T-helper 17 cell (primary cell): ENCODE data around the gene CNR1. TPM values are rescaled to one million over a fixed set of nuclear protein-coding genes. Genes with fewer than 3 reads are reported as not detected.

ENCODE experiments used
- ATAC-seq: fragments of 150-1000 bp; cut with Tn5 transposase; 2 replicates; pipeline ENCODE4 v1.10.0; 2021; ENCODE audit warnings: mild to moderate bottlenecking, moderate library complexity
- DNase-seq, 3 donors: peaks; one replicate each; pipeline versions ENCODE4 v3.0.0 to v3.0.0-alpha.2; 2020 to 2021
- H3K9me3 ChIP-seq: one replicate; pipeline ENCODE4 v1.7.0; 2013; ENCODE audit warnings: low read length, mild to moderate bottlenecking; ENCODE audit not compliant: control insufficient read depth, poor library complexity, severe bottlenecking
- H3K27ac Mint-ChIP-seq: one replicate; pipeline ENCODE4 v1.8.0; 2022; ENCODE audit warnings: mild to moderate bottlenecking, moderate library complexity, mixed read lengths
- H3K27me3 Mint-ChIP-seq: one replicate; pipeline ENCODE4 v1.8.0; 2022; ENCODE audit warnings: mixed read lengths
- H3K36me3 Mint-ChIP-seq: one replicate; pipeline ENCODE4 v1.8.0; 2022; ENCODE audit warnings: low read depth, mixed read lengths
- H3K4me1 Mint-ChIP-seq: one replicate; pipeline ENCODE4 v1.8.0; 2022; ENCODE audit warnings: mild to moderate bottlenecking, mixed read lengths
- H3K4me3 Mint-ChIP-seq: one replicate; pipeline ENCODE4 v1.8.0; 2022; ENCODE audit warnings: mild to moderate bottlenecking, moderate library complexity, mixed read lengths
- total RNA-seq, 4 donors: library from RNA in 2 of 4; stranded (reverse) in 2 of 4; gene quantifications; one replicate each; pipeline ENCODE4 v1.2.3 and lab custom pipeline; 2022 to 2026

CNR1 gene
- total RNA-seq, 2 donors from 2014 or later = 0.07 TPM; not detected in 1

DNA sequence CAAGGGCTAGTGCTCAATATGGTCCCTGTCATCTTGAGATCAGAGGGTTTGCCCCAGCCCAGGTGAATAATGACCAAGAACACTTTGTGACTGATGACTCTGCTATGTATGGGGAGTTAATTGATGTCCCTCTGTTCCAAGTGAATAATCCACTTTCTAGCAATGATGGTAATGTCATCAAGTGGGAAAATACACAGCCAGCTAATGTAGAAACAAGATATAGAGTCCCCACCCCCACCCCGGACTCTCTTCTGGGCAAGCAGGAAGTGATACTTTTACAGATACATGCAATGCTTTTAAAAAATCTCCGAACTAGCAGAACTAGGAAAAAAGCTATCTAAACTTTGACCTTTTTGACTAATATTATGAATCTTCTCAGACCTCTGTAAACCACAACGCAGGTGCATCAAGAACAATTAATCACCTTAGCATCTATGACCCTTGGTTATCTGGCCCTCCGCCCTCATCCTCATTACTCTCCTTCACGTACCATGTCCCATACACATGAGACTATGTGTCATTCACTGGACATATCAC is 30.5 kb downstream of the CNR1 start:
- H3K4me3 Mint-ChIP-seq = no peak overlapping the region
- no peak for ATAC-seq
- no peak overlapping the region for H3K27ac Mint-ChIP-seq
- no peaks in the 10 kb centered on the region for H3K36me3 Mint-ChIP-seq
- no peaks in the 10 kb centered on the region for H3K4me1 Mint-ChIP-seq
- H3K27me3 Mint-ChIP-seq = peaks cover 23% of the 10 kb centered on the region
- no peak for DNase-seq
- H3K9me3 ChIP-seq = no peaks in the 10 kb centered on the region

- Mint-ChIP-seq H3K36me3 (no peaks in the 10 kb centered on the region), H3K27ac (no peak overlapping the region), H3K27me3 (peaks cover 31% of the 10 kb centered on the region), H3K4me3 (no peak overlapping the region), H3K4me1 (no peaks in the 10 kb centered on the region)
- no peak for ATAC-seq
- no peak for DNase-seq
- no peaks in the 10 kb centered on the region for H3K9me3 ChIP-seq
These were observed 31.6 kb downstream of the CNR1 start for GRCh38 chr6:88134575-88134974.

DNA sequence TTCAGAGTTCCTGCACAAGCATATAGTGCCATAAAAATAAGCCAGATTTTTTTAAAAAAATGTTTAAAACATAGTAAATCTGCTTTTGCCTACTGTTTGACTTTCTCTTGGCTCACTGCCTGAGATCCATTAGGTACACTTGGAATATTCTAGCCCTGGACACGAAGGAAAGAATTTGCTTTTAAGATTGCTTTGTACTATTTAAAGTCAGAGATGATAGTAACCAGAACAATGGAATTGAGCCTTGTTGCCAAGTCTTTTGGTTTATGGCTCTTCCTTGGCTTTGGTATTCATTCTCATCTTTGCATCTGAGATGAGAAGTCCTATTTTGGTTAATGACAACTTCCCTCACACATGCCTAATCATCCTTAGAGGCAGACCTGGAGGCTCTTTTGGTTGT is 32.4 kb downstream of the CNR1 start:
- ATAC-seq (no peak), DNase-seq (no peak)
- Mint-ChIP-seq H3K27me3 (peaks cover 33% of the 10 kb centered on the region), H3K4me1 (no peaks in the 10 kb centered on the region), H3K27ac (no peak overlapping the region), H3K4me3 (no peak overlapping the region), H3K36me3 (no peaks in the 10 kb centered on the region)
- no peaks in the 10 kb centered on the region for H3K9me3 ChIP-seq

- peaks cover 13% of the 10 kb centered on the region for H3K27me3 Mint-ChIP-seq
- no peaks in the 10 kb centered on the region for H3K9me3 ChIP-seq
- no peaks in the 10 kb centered on the region for H3K36me3 Mint-ChIP-seq
- H3K4me1 Mint-ChIP-seq = no peaks in the 10 kb centered on the region
- ATAC-seq (no peak), DNase-seq (no peak)
- no peak overlapping the region for H3K27ac Mint-ChIP-seq
- H3K4me3 Mint-ChIP-seq = no peak overlapping the region
These were observed 41.1 kb downstream of the CNR1 start for GRCh38 chr6:88124925-88125557.

DNA sequence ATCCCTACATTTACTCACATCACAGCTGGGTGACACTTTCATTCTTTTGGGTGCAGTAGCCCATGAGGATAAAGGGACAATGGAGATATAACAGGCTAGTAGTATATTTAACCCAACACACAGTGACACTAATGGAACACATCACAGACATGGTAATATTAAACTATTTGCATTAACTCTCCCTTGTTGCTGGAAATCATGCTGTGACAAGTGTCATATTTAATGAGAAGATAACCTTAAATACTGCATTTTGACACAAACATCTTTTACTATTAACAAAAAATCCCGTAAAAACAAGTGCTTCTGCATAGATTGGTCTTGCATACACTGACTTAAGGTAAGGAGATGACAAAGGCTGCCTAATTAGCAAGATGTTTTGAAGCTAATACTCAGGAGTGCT is 45.5 kb downstream of the CNR1 start:
- no peak for ATAC-seq
- no peak overlapping the region for H3K4me3 Mint-ChIP-seq
- DNase-seq = no peak
- H3K4me1 Mint-ChIP-seq = no peaks in the 10 kb centered on the region
- H3K9me3 ChIP-seq = no peaks in the 10 kb centered on the region
- no peaks in the 10 kb centered on the region for H3K36me3 Mint-ChIP-seq
- H3K27me3 Mint-ChIP-seq = peaks cover 16% of the 10 kb centered on the region
- no peak overlapping the region for H3K27ac Mint-ChIP-seq

DNA sequence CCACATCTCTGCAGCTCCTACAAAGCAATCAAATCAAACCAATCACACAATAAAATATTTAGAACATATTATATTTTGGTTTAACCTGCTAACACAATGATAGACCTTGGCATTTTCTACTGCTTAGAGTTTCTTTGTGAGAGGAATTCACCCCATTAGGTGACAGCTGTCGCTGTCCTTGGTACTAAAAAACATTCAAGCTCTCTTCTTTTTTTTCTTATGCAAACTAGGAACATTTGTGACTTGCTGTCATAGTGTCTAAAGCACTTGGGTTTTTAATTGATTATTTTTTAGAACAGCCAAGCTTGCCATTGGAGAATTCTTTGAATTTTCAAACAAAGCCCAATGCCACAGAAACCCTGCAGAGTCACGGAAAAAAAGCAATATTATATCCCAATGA is 46.4 kb downstream of the CNR1 start:
- peaks cover 16% of the 10 kb centered on the region for H3K27me3 Mint-ChIP-seq
- H3K9me3 ChIP-seq = no peaks in the 10 kb centered on the region
- H3K27ac Mint-ChIP-seq = no peak overlapping the region
- no peak overlapping the region for H3K4me3 Mint-ChIP-seq
- ATAC-seq (no peak), DNase-seq (no peak)
- no peaks in the 10 kb centered on the region for H3K4me1 Mint-ChIP-seq
- H3K36me3 Mint-ChIP-seq = no peaks in the 10 kb centered on the region

DNA sequence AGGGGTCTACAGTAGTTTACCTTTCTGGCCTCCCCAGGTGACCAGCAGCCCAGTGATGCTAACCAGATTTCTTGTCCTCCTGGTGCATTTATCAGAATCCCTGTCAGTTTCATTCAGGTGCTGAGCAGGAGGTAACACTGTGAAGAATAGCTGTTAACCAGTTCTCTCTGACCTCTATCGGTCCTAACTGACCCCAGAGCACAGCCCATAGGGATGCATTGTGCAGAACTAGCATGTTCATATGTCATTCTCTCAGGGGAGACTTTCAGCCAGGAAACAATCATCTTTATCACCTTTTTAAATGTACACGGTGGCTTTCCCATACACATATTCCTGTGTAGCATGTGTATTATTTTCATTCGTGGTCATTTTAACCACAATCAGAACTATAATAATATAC is 49.9 kb downstream of the CNR1 start:
- ATAC-seq = no peak
- Mint-ChIP-seq H3K36me3 (peaks cover 2% of the 10 kb centered on the region), H3K27me3 (peaks cover 35% of the 10 kb centered on the region), H3K4me3 (no peak overlapping the region), H3K4me1 (no peaks in the 10 kb centered on the region), H3K27ac (no peak overlapping the region)
- no peak for DNase-seq
- no peaks in the 10 kb centered on the region for H3K9me3 ChIP-seq

DNA sequence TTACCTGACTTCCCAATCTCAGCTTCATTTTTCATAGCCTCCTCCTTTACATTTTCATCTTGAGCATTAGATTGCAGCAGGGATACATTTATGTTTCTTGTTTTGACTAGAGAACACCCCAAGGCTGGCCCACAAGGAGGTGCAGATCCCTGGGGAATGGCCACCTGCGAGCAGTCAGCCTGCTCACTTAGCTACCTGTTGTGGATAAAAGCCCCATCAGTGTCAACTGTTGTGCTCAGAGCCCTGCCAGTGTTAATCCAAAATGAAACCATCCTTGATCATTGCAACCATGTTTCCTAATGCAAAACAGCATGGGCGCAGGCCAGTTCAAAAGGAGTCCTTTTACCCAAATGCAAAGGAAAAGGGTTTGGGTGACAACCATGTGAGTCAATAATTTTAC is 50.8 kb downstream of the CNR1 start:
- Mint-ChIP-seq H3K4me3 (no peak overlapping the region), H3K27ac (no peak overlapping the region), H3K36me3 (peaks cover 2% of the 10 kb centered on the region), H3K27me3 (peaks cover 38% of the 10 kb centered on the region), H3K4me1 (no peaks in the 10 kb centered on the region)
- no peaks in the 10 kb centered on the region for H3K9me3 ChIP-seq
- no peak for DNase-seq
- no peak for ATAC-seq

GRCh38 chr6:88114838-88115237 is 51.3 kb downstream of the CNR1 start:
- DNase-seq (no peak), ATAC-seq (no peak)
- Mint-ChIP-seq H3K4me3 (no peak overlapping the region), H3K36me3 (peaks cover 2% of the 10 kb centered on the region), H3K27me3 (peaks cover 40% of the 10 kb centered on the region), H3K4me1 (no peaks in the 10 kb centered on the region), H3K27ac (no peak overlapping the region)
- H3K9me3 ChIP-seq = no peaks in the 10 kb centered on the region

GRCh38 chr6:88111991-88112390 is 54.2 kb downstream of the CNR1 start:
- peaks cover 47% of the 10 kb centered on the region for H3K27me3 Mint-ChIP-seq
- H3K27ac Mint-ChIP-seq = no peak overlapping the region
- no peaks in the 10 kb centered on the region for H3K9me3 ChIP-seq
- H3K36me3 Mint-ChIP-seq = peaks cover 2% of the 10 kb centered on the region
- no peaks in the 10 kb centered on the region for H3K4me1 Mint-ChIP-seq
- no peak overlapping the region for H3K4me3 Mint-ChIP-seq
- no peak for DNase-seq
- no peak for ATAC-seq

- no peaks in the 10 kb centered on the region for H3K4me1 Mint-ChIP-seq
- no peak overlapping the region for H3K27ac Mint-ChIP-seq
- peaks cover 36% of the 10 kb centered on the region for H3K27me3 Mint-ChIP-seq
- H3K36me3 Mint-ChIP-seq = peaks cover 2% of the 10 kb centered on the region
- no peaks in the 10 kb centered on the region for H3K9me3 ChIP-seq
- H3K4me3 Mint-ChIP-seq = no peak overlapping the region
- ATAC-seq (no peak), DNase-seq (no peak)
These were observed 58.9 kb downstream of the CNR1 start for GRCh38 chr6:88107241-88107640.

GRCh38 chr6:88105741-88106340 is 60.3 kb downstream of the CNR1 start:
- no peak for ATAC-seq
- Mint-ChIP-seq H3K4me1 (no peaks in the 10 kb centered on the region), H3K4me3 (no peak overlapping the region), H3K36me3 (no peaks in the 10 kb centered on the region), H3K27ac (no peak overlapping the region), H3K27me3 (peaks cover 27% of the 10 kb centered on the region)
- DNase-seq = no peak
- no peaks in the 10 kb centered on the region for H3K9me3 ChIP-seq
